Stimulated activated CD8-positive, alpha-beta memory T cell treated with anti-CD3 and anti-CD28 coated beads, Interleukin-7, amount 100 ng/mL, for 4 hours (primary cell): Measurements from ENCODE around the gene SMURF2.
"Not testable (repeated sequence)": the region's sequence is repeated elsewhere in the genome, so short reads cannot be mapped to it uniquely, and the experiment has no call there.

Source experiments
- DNase-seq, 2 donors: peaks; one replicate each; pipeline ENCODE4 v3.0.0-alpha.2; 2020; ENCODE audit warnings: low read depth in 2 of 2

SMURF2 gene

DNA sequence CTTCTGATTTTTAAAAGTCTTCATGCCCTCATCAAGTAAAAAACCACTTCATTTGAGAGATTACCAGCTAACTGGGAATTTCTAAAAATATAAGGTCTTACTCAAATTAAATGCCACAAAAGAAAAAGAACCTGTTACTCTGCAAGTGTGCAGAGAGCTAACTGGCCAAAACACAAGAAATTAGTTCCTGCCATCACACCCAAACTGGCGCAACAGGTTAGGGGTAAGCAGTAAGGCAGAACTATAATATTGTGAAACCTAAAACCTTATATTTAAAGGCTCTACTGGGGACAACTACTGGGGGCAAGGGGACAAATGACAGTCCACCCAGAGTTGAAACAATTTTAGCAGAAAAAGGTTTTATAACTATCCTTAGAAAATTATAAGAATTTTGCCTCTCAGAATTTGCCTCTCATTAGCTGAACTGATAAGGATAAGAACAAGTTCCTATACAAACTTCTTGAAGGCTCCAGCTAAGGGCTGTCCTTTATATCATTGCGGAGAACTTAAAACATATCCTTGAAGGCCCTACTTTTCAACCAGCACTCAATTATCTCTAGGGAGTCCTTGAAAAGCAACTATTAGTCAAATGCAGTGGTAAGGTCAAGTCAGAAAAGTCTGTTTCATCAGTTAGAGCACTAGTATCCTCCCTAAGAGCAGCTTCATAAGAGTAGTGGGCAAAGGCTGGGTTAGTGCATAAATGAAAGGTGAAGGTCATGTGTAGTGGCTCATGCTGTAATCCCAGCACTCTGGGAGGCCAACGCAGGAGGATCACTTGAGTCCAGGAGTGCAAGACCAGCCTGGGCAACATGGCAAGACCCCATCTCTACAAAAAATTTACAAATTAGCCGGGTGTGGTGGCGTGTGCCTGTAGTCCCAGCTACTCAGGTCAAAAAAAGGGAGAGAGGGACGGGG is 31.5 kb downstream of the SMURF2 start:
- DNase-seq: no peak

DNA sequence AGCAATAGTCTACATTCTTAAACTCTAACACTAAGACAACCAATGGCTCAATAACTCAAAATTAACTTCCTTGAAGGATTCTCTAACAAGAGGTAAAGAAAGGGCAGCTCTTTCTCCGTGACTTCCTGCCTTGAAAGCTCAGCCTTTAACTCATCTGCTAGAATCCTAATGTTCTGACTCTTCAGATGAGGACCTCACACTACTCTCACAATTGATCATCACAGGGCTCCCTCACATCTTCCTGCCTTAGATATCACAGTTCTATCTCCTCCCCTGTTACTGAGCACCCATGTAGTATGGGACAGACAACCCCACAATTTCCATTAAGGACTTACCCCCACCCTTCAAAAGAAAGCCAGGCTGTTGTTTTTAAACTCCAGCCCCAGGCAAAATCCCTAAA is 33.5 kb downstream of the SMURF2 start:
- DNase-seq: no peak

- no peak for DNase-seq
These were observed 34.3 kb downstream of the SMURF2 start for GRCh38 chr17:64627797-64628196.

DNA sequence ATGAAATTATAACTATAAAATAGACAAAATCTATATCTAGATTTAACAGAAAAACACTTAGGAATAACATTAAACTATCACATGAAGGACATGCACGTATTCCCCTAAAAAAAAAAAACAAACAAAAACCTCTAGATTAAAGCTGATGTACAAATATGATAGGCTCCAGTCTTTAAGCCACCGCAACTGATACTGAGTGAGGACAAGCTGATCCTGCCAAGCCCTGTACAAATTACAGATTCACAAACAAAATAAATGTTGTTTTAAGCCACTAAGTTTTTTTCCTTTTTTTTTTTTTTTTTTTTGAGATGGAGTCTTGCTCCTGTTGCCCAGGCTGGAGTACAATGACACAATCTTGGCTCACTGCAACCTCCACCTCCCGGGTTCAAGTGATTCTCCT is 35.3 kb downstream of the SMURF2 start:
- DNase-seq: no peak

DNA sequence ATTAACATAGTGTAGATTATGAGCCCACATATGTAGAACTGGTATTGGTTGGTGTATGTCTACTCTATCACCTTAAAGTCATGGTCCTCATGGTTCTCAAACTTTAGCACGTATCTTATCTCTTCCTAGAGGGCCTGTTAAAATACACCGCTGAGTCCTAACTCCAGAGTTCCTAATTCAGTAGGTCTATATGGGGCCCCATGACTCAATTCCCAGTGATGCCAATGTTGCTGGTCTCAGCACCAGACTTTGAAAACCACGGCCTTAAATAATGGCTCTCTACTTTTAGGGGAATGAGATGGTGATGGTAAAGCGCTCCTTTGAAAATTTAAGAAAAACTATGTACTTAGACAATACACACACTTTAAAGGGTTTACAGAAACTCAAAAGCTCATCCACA is 36.6 kb downstream of the SMURF2 start:
- no peak for DNase-seq

DNA sequence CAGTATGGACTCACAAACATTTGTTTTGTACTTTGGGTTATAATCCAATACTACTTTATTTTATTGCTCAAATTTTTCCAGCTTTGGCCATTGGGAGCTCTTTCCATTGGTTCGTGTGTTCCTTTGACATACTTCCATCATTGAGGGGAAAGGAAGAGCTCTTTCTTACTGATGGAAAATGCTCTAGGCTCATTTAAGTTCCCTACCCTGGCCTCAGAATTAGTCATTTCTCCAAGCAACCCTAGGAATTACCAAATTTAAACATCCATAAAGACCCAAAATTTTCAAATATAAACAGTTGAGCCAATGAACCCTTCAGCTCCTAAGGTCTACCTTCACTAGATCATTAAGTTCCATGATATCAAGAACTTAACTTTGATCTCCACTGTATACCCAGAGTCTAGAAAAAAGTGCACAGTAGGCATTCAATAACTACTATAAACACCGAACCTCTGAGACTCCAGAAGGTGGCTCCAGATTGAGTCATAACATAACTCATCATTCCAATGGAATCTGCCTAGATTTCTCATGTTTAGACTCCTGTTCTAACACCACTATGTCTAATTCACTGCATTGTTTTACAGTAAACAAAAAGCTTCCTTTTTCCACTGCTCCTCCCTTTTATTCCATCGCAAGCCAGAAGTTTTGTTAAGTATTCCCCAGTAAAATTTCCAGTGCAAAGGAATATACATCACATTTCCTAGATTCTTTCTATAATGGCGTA is 39.0 kb downstream of the SMURF2 start:
- no peak for DNase-seq

DNA sequence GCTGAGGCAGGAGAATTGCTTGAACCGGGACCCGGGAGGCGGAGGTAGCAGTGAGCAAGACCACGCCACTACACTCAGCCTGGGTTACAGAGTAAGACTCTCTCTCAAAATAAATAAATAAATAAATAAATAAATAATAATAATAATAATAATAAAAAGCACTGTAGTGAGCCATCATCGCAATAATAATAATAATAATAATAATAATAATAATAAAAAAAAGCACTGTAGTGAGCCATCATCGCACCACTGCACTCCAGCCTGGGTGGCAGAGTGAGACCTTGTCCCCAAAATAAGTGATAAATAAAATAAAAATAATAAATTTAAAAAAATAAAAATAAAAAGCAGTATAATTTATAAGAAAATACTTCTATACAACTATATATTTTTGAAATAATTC is 40.3 kb downstream of the SMURF2 start:
- no peak for DNase-seq

DNA sequence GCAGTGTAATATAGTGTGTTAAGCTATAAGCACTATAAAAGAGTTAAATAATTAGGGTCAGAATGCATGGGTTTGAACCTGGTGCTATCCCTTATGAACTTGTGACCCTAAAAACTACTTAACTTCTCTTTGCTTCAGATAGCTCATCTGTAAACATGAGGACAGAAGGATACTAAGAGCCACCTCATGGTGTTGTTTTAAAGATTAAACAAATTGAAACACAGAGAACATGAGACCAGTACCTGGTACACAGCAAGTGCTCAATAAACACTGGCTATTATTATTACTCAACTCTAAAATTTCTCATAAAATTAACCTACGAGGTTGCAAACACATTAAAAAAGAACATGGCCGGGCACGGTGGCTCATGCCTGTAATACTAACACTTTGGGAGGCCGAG is 43.3 kb downstream of the SMURF2 start:
- DNase-seq: no peak

DNA sequence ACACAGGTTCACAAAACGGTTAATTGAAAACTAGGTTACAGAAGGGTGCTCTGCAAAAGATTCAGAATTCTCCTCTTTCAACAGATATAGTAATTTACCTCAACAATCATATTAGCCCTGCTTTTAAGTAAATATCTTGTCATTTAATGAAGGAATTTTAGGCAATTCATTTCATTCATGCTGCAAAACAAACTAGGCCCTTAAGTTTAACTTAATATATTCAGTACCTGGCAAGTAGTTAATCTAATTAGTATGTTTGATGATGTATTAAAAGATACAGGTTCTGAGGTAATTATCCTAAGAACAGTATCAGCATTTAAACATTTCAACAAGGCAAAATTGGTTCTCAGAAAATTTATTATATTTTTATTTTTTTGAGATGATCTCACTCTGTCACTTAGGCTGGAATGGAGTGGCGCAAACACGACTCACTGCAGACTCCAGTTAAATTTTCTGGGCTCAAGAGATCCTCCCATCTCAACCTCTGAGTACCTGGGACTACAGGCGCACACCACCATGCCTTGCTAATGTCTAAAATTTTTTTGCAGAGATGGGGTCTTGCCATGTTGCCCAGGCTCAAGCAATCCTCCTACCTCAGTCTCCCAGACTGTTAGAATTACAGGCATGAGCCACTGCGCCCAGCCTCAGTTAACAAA is 44.9 kb downstream of the SMURF2 start:
- no peak for DNase-seq

DNA sequence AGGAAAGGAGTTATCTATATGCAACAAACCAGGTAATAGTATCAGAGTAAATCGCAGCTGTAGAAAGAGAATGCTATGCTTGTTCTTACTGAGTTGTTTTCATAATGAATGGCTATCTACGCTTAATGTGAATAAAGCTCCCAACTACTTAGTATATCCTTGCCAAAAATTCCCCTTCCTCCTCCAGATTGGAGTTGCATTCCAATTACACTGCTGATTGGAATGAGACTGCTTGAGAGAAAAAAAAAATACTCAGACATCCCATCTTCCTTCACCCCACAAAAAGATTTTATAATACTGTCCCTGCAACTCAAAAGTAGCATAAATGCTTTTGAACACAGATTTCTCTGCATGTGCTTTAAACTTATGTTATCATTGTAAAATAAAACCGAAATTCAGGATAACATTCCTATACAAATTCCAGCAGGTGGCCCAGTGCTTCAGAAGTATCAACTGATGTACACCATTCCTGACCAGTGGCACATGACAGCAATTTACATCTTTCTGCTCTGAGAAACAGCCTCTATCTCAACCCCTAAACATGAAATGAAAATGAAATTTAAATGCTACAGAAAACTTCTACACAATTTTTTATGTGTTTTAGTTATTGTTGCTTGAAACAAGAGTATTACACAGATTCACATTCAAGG is 47.0 kb downstream of the SMURF2 start:
- no peak for DNase-seq

GRCh38 chr17:64614266-64615027 is 47.7 kb downstream of the SMURF2 start:
- DNase-seq: no peak

- no peak for DNase-seq
These were observed 50.7 kb downstream of the SMURF2 start for GRCh38 chr17:64611369-64611768.

GRCh38 chr17:64610244-64610643 is 51.9 kb downstream of the SMURF2 start:
- not testable (repeated sequence) for DNase-seq

GRCh38 chr17:64608571-64608981 is 53.5 kb downstream of the SMURF2 start:
- DNase-seq: no peak

- DNase-seq: no peak
These were observed 54.1 kb downstream of the SMURF2 start for GRCh38 chr17:64607862-64608565.

DNA sequence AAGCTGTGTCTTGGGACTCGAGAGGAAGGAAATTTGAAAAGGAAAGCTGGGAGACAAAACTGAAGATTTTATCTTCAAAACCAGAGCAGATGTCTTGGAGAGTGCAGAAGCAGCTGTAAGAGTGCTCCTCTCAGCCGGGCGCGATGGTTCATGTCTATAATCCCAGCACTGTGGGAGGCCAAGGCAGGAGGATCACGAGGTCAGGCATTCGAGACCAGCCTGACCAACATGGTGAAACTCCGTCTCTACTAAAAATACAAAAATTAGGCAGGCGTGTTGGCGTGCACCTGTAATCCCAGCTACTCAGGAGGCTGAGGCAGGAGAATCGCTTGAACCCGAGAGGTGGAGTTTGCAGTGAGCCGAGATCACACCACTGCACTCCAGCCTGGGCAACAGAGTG is 57.6 kb downstream of the SMURF2 start:
- not testable (repeated sequence) for DNase-seq

DNA sequence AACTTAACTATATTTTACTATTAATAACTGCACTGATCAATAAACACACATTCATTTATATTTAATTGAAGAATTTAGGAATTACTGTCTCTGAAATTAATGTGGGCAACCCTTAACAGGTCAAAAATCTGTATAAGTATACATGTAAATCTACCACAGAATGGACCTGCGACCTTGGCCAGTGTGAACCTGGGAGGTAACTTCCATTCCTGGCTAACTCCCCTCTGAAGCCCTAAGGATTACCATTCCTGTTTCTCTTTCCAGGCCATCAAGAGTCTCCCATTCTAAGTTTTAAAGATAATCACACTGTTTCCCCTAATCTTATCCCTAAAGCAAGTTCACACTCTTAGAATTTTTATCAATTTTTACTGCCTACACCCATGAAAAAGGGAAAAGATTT is 58.1 kb downstream of the SMURF2 start:
- no peak for DNase-seq

GRCh38 chr17:64599827-64600226 is 62.3 kb downstream of the SMURF2 start:
- no peak for DNase-seq

DNA sequence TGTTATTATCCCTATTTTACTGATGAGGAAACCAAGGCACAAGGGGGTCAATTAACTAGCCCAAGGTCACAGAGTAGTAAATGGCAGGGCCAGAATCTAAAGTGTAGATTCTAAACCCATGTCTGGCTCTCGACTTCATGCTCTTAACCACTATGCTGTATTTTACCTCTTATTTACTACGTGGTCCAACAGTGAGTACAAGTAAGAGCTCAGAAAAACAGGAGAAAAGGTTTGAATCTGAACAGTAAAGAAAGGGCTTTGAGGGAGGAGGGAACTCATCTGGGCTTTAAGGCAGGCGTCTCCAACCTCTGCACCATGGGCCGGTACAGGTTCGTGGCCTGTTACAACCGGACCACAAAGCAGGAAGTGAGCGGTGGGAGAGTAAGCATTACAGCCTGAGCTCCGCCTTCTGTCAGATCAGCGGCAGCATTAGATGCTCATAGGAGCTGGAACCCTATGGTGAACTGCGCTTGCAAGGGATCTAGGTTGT is 62.9 kb downstream of the SMURF2 start:
- peak; percentile 41 to 50 for DNase-seq

DNA sequence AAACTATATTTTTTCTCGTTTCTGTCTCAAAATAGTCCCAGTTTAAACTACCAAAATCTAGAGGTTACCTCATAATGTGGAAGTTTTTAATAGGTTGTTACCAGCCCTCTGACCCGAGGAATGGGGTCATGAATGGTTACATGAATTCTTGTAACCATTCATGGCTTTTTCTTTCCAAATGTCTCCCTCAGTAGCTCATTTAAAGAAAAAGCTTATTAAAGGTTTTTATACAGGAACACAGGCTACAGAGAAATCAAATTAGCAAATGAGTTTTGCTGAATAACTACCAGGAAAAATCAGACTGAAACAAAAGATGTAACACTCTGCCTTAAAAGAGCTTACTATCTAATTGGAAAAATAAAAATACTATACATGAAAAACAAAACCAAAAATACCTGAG is 63.4 kb downstream of the SMURF2 start:
- DNase-seq: no peak
